H9 (cell line): ENCODE data around the gene HOXC11. TPM values are rescaled to one million over a fixed set of nuclear protein-coding genes. Genes with fewer than 3 reads are reported as not detected.

Source experiments
- DNase-seq: peaks from one replicate; pipeline ENCODE4 v3.0.0-alpha.2; 2017
- H2AFZ ChIP-seq: one replicate; pipeline ENCODE4 v1.6.1; 2013; ENCODE audit warnings: mild to moderate bottlenecking, low read length, control low read depth, moderate library complexity
- H2AK5ac ChIP-seq: 2 replicates; pipeline ENCODE4 v1.6.1; 2013; ENCODE audit warnings: low read length, control low read depth, mixed read lengths; ENCODE audit not compliant: insufficient read length
- H2BK120ac ChIP-seq: one replicate; pipeline ENCODE4 v1.6.1; 2013; ENCODE audit warnings: low read depth, mild to moderate bottlenecking, low read length, control low read depth, inconsistent platforms; ENCODE audit not compliant: poor library complexity, severe bottlenecking
- H2BK12ac ChIP-seq: 2 replicates; pipeline ENCODE4 v1.6.1; 2013; ENCODE audit warnings: low read length, control low read depth, mixed read lengths, low read depth; ENCODE audit not compliant: insufficient read length
- H2BK15ac ChIP-seq: 2 replicates; pipeline ENCODE4 v1.6.1; 2013; ENCODE audit warnings: low read depth, low read length, control low read depth
- H2BK20ac ChIP-seq: one replicate; pipeline ENCODE4 v1.6.1; 2013; ENCODE audit warnings: low read depth, mild to moderate bottlenecking, low read length, control low read depth, inconsistent platforms; ENCODE audit not compliant: poor library complexity, severe bottlenecking
- H2BK5ac ChIP-seq: 2 replicates; pipeline ENCODE4 v1.6.1; 2013; ENCODE audit warnings: low read length, control low read depth, mixed read lengths; ENCODE audit not compliant: insufficient read length
- H3K14ac ChIP-seq: 2 replicates; pipeline ENCODE4 v1.6.1; 2013; ENCODE audit warnings: low read length, control low read depth; ENCODE audit not compliant: insufficient read depth
- H3K18ac ChIP-seq: 2 replicates; pipeline ENCODE4 v1.6.1; 2013; ENCODE audit warnings: low read depth, mild to moderate bottlenecking, mixed read lengths, low read length, control low read depth; ENCODE audit not compliant: insufficient read length
- H3K23ac ChIP-seq: 2 replicates; pipeline ENCODE4 v1.6.1; 2013; ENCODE audit warnings: low read length, control low read depth, mixed read lengths, low read depth; ENCODE audit not compliant: insufficient read length
- H3K23me2 ChIP-seq: 2 replicates; pipeline ENCODE4 v1.6.1; 2013; ENCODE audit warnings: low read depth, mild to moderate bottlenecking, mixed read lengths, low read length, control low read depth; ENCODE audit not compliant: insufficient read length, poor library complexity, severe bottlenecking
- H3K27ac ChIP-seq: 2 replicates; pipeline ENCODE4 v1.5.1; 2013; ENCODE audit warnings: low read length, control low read depth, mixed read lengths, low read depth; ENCODE audit not compliant: insufficient read length
- H3K27me3 ChIP-seq: 2 replicates; pipeline ENCODE4 v1.6.1; 2013; ENCODE audit warnings: low read length, control low read depth, inconsistent platforms; ENCODE audit not compliant: insufficient read depth
- H3K4ac ChIP-seq: 2 replicates; pipeline ENCODE4 v1.6.1; 2013; ENCODE audit warnings: low read depth, mild to moderate bottlenecking, control low read depth, inconsistent platforms, low read length, moderate library complexity
- H3K4me1 ChIP-seq: 2 replicates; pipeline ENCODE4 v1.6.1; 2013; ENCODE audit warnings: low read length, control low read depth, inconsistent platforms; ENCODE audit not compliant: insufficient read depth
- H3K4me2 ChIP-seq: 2 replicates; pipeline ENCODE4 v1.6.1; 2013; ENCODE audit warnings: low read length, control low read depth, mixed read lengths; ENCODE audit not compliant: insufficient read length, insufficient read depth
- H3K56ac ChIP-seq: 2 replicates; pipeline ENCODE4 v1.6.1; 2013; ENCODE audit warnings: low read depth, mild to moderate bottlenecking, mixed read lengths, low read length, control low read depth; ENCODE audit not compliant: insufficient read length
- H3K79me1 ChIP-seq: 2 replicates; pipeline ENCODE4 v1.6.1; 2013; ENCODE audit warnings: low read depth, mild to moderate bottlenecking, moderate library complexity, low read length, control low read depth, inconsistent platforms; ENCODE audit not compliant: insufficient read depth, poor library complexity, severe bottlenecking
- H3K79me2 ChIP-seq: 2 replicates; pipeline ENCODE4 v1.6.1; 2013; ENCODE audit warnings: low read length, control low read depth, inconsistent platforms; ENCODE audit not compliant: insufficient read depth
- H3K9ac ChIP-seq: 2 replicates; pipeline ENCODE4 v1.6.1; 2013; ENCODE audit warnings: low read length, control low read depth, mixed read lengths; ENCODE audit not compliant: insufficient read length; ENCODE audit errors: extremely low read depth
- H3K9me3 ChIP-seq: one replicate; pipeline ENCODE4 v1.6.1; 2013; ENCODE audit warnings: low read depth, low read length, inconsistent platforms; ENCODE audit not compliant: control insufficient read depth
- H3T11ph ChIP-seq: one replicate; pipeline ENCODE4 v1.6.1; 2013; ENCODE audit warnings: mild to moderate bottlenecking, low read length, control low read depth, inconsistent platforms
- H4K20me1 ChIP-seq: one replicate; pipeline ENCODE4 v1.6.1; 2013; ENCODE audit not compliant: control insufficient read depth, insufficient read length, insufficient read depth
- H4K5ac ChIP-seq: 2 replicates; pipeline ENCODE4 v1.6.1; 2013; ENCODE audit warnings: low read depth, mild to moderate bottlenecking, mixed read lengths, low read length, control low read depth; ENCODE audit not compliant: insufficient read length
- H4K8ac ChIP-seq: replicated peaks from 2 replicates; pipeline ENCODE4 v1.6.1; 2013; ENCODE audit warnings: low read length, control low read depth, mixed read lengths, low read depth; ENCODE audit not compliant: insufficient read length
- H4K91ac ChIP-seq: 2 replicates; pipeline ENCODE4 v1.6.1; 2013; ENCODE audit warnings: low read depth, mild to moderate bottlenecking, moderate library complexity, mixed read lengths, low read length, control low read depth; ENCODE audit not compliant: insufficient read length
- H3K27ac Mint-ChIP-seq, 3 experiments: 2 replicates in 2 of 3; 3 replicates in 1 of 3; pipeline ENCODE4 v1.8.0; 2020 to 2021; ENCODE audit warnings: mixed read lengths in 3 of 3, mild to moderate bottlenecking in 1 of 3, moderate library complexity in 1 of 3
- H3K27me3 Mint-ChIP-seq: 2 replicates; pipeline ENCODE4 v1.8.0; 2021; ENCODE audit warnings: low read depth, mild to moderate bottlenecking, moderate library complexity, mixed read lengths
- H3K36me3 Mint-ChIP-seq, 3 experiments: 2 replicates in 2 of 3; 3 replicates in 1 of 3; pipeline ENCODE4 v1.8.0; 2020 to 2021; ENCODE audit warnings: low read depth in 3 of 3, mixed read lengths in 3 of 3; ENCODE audit not compliant: insufficient read depth in 1 of 3
- H3K4me1 Mint-ChIP-seq, 2 experiments: 2 replicates each; pipeline ENCODE4 v1.8.0; 2020; ENCODE audit warnings: mixed read lengths in 2 of 2
- H3K4me3 Mint-ChIP-seq, 2 experiments: 2 replicates in 1 of 2; 3 replicates in 1 of 2; pipeline ENCODE4 v1.8.0; 2020 to 2021; ENCODE audit warnings: mild to moderate bottlenecking in 2 of 2, mixed read lengths in 2 of 2, moderate library complexity in 1 of 2
- H3K9me3 Mint-ChIP-seq, 2 experiments: 2 replicates in 1 of 2; 3 replicates in 1 of 2; pipeline ENCODE4 v1.8.0; 2020; ENCODE audit warnings: mild to moderate bottlenecking in 2 of 2, mixed read lengths in 2 of 2, moderate library complexity in 1 of 2
- CTCF ChIP-seq: fragments of 200-600 bp; sonication (generic); conservative IDR thresholded peaks from 3 replicates; pipeline ENCODE4 v1.8.0; 2021; ENCODE audit warnings: antibody characterized with exemption, mild to moderate bottlenecking
- WGBS: extraction: QIAGEN DNeasy Blood & Tissue Kit; methylation state at CpG from one replicate; pipeline ENCODE4 v1.1.7; 2013; ENCODE audit warnings: missing lambda C conversion rate, low lambda C conversion rate, mixed read lengths; ENCODE audit not compliant: insufficient read length; ENCODE audit errors: extremely low coverage; 5-methylcytosine and 5-hydroxymethylcytosine counted together
- total RNA-seq: library from RNA; stranded (reverse); gene quantifications from 2 replicates; pipeline ENCODE4 v1.2.1, GENCODE V29; 2021

HOXC11 gene
- total RNA-seq, 1 experiment from 2014 or later: not detected

GRCh38 chr12:53991077-53991460, 18.1 kb downstream of the HOXC11 start:
- Histone ChIP-seq H4K8ac (no peak overlapping the region), H3K18ac (no peak overlapping the region), H3K4ac (no peak overlapping the region), H3K9me3 (no peaks in the 10 kb centered on the region), H3T11ph (no peak overlapping the region), H4K91ac (no peak overlapping the region), H2AK5ac (no peak overlapping the region), H3K56ac (no peak overlapping the region), H2BK5ac (no peak overlapping the region), H4K5ac (no peak overlapping the region), H2BK120ac (no peak overlapping the region), H3K79me2 (no peaks in the 10 kb centered on the region), H4K20me1 (no peaks in the 10 kb centered on the region), H3K14ac (no peak overlapping the region), H2AFZ (no peak overlapping the region), H2BK12ac (no peak overlapping the region), H3K9ac (no peak overlapping the region), H3K4me1 (no peaks in the 10 kb centered on the region), H3K27ac (no peak overlapping the region), H2BK15ac (no peak overlapping the region), H3K27me3 (peaks cover 99% of the 10 kb centered on the region), H3K23me2 (no peaks in the 10 kb centered on the region), H3K4me2 (no peak overlapping the region), H3K79me1 (no peaks in the 10 kb centered on the region), H3K23ac (no peak overlapping the region), H2BK20ac (no peak overlapping the region)
- no peak overlapping the region for H3K4me3 Mint-ChIP-seq
- H3K27ac Mint-ChIP-seq: no peak overlapping the region
- DNase-seq: no peak
- H3K4me1 Mint-ChIP-seq: peaks cover 10 to 23% of the 10 kb centered on the region in 2 experiments
- H3K27me3 Mint-ChIP-seq: peaks cover 100% of the 10 kb centered on the region
- WGBS: no CpG with 5 or more reads among the region's 8 CpGs
- no peak for TF ChIP-seq CTCF
- peaks cover 3% of the 10 kb centered on the region in 2 experiments; a peak in 3 of 5 replicates for H3K9me3 Mint-ChIP-seq
- H3K36me3 Mint-ChIP-seq: no peaks in the 10 kb centered on the region; a peak in 1 of 7 replicates
